ENCODE data around the gene PRKAG2.

PRKAG2 gene

DNA sequence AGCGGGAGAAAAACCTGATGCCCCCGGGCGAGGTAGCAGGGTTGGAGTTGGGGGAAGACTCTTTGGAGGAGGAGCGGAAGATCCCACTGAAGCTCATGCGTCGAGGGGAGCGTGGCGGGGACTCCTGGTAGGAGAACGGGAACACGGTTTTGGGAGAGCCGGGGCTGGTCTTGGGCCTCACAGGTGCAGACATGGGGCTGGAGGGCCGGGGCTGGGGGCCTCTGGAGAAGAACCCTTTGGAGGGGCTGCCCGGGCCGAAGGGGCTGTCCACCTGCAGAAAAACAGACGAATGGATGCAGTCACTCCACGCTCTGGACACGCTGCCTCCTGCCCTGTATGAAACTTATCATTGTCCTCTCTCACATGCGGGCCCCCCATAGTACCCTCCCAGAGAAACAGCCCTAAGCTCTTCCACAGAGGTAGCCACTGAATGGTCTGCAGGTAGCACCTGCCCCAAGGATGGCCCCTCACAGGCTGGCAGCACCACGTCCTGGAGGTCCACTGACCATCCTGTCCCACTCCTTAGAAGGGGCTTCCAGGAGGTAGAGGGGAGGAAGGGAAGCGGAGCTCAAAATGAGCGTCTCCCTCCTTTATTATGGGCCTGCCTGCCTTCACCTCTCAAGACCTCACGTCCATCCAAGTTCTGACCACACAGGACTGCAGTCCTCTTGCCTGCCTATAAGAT is 95.6 kb downstream of the PRKAG2 start:
- DNase-seq: no peak

DNA sequence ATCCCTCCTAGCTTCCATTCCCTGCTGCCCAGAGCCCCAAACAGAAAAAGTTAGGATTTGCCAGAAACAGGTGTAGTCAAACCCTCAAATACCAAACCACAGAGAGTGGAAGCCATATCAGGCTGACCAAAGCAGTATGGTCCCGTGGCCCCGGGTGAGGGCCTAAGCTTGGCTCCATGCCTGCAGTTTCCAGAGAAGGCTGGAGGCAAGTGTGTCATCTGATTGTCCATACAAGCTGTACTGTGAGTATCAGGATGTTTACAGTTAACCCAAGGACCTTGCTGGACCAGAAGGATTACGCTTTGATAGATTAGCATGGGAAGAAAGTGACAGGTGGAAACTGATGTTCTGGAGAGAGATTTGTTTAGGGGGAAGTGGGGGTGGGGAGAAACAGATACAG is 96.3 kb downstream of the PRKAG2 start:
- DNase-seq: no peak

DNA sequence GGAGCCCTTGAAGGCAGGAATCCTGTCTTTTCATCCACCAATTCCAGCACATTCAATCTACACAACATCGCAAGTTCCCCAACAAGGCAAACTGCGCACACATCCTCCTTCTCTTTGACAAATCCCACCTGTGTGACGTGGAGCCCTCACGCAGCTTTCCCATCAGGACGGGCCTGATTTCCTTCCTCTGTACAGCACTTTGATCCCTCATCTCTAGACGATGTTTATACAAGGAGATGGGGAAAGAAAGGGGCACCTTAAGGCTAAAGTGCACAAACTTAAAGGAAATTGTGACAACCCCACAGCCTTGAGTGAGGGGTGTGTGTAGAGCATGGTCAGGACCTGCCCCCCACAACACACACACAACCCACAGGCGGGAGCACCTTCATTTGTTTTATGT is 97.2 kb downstream of the PRKAG2 start:
- no peak for DNase-seq

DNA sequence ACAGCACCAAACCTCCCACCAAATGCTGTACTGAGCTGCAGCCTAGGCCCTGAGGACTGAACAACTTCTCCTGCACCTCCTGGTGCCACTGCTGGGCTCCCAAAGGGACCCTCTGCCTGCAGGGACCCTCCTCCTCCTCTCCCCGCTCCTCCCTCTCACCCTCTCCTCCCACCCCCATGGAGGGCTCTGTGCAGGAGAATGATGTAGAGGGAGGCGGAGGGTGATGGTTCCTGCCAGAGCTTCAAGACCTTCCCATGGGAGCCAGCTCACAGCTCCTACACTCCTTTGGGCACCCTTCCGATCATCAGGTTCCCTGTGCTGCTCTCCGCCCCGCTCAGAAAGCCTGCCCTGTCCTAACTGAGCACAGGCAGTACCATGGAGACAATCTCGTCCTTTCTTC is 97.7 kb downstream of the PRKAG2 start:
- no peak for DNase-seq

DNA sequence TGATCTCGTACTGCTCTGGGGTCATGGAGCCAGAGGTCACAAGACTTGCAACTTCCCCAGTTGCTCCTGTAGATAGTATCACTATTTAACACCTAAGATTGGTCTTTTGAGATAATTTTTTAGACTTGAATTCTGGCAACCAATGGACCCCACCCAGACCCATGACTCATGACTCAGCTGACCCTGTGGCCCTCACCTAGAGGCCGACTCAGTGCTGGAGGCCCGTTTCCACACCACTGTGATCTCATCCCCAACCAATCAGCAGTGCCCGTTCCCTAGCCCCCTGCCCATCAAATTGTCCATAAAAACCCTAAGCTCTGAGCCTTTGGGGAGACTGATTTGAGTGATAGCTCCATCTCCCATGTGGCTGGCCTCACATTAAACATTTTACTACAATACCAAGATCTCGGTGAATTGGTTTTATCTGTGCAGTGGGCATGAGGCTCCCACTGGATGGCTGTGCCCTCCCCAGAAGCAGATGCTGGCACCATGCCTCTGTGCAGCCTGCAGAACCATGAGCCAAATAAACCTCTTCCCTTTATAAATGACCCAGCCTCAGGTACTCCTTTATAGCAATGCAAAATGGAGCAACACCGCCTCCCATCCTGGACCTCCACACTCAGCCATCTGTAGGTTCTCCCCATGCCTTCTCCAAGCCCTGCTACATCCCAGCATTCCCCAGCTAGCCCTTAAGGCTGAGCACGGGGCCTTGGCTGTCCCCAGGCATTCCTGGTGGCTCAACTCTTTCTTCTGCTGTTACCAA is 98.8 kb downstream of the PRKAG2 start:
- no peak for DNase-seq

DNA sequence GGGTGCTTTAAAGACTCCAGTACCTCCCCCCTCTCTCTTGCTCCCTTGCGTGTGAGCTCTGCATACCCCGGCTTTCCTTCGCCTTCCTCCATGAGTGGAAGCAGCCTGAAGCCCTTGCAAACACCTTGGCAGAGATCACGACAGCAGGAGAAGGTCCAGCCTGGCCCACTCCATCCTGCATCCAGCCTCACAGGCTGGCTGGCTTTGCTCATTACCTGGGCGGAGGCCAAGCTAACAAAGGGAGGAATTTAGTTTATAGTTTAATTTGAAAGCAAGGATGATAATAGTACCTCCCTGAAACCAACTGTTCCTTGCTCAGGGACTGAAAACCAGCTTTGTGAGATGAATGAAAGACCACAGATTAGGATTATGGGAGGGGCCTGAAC is 99.4 kb downstream of the PRKAG2 start:
- no peak for DNase-seq

DNA sequence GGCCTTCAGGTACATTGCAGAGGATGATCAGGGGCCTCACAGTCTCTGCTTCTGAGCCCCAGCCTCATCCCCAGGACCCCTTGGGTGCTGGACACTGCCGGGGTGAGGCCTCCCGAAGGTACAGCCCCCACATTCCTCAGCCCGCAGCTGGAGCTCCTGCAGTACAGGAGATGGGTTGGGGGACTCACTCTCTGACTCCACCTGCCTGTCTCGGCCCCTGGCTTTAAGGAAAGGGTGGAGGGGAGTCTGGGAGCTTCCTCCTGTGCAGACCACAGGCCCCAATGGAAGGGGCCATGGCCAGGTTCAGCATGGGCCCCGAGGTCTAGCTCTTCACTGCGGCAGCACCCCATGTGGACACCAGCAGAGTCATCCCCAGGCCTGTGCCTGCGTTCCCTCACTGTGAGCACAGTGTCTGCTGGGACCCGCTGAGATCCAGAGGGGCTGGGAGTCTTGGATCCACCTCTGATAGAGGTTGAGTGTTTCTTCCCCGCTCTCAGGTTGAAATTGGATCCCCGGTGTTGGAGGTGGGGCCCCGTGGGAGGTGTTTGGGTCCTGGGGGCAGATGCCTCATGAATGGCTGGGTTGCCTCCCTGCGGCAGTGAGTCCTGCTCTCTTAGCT is 99.9 kb downstream of the PRKAG2 start:
- DNase-seq: no peak

DNA sequence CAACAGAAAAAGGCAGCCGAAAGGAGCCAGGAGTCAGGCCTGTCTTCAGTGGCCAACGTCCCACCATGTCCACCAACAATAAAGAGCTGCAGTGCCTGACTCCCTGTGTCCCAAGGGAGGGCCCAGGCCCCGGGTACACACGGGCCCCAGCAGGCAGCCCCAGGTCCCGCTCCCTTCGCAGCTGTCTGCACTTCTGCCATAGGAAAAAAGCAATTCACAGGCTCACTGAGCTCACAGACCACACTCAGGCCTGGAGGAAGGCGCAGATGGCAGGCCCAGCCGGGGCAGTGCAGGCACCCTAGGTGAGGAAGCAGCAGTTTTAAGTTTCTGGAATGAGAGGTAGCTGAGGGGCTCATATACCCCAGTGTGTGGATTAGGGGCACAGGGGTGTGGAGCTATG is 100.5 kb downstream of the PRKAG2 start:
- no peak for DNase-seq

DNA sequence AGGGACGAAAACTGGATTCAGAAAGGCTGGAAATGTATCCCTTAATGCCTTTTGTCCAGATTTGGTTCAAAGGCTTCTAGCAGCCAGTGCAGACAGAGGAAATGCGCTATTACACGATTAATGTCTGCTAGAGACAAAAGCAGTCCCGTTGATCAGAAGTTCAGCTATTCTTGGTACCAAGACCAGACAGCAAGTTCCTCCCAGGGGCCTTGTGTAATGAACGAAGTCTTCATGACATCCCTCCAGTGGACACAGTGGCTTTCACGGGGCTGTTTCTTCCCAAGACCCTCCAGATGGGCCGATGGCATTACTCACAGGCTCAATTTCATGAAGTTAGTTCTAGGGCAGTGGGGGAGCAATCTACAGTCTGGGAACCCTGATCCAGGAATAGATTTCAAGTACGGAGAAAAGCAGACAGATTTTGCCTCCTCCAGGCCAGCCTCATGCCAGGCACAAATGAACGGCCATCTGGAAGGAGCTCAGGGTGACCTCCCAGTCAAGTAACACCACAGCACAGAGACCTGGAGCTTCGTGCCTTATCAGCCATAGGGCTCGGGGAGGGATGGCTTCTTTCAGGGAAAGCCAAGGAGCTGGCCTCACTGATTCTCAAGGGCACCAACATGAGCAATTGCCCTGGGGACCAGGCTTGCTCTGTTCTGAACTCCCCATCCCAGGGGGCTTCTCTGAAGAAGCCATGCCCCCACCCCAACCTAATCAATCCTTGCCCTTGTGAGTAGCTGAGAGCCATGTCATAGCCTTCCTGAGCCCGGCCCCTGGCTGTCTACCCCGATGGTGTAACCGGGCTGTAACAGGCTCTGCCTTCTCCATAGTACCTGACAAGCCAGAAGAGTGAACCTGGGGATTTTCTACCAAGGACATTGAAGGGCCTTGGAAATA is 101.1 kb downstream of the PRKAG2 start:
- no peak for DNase-seq

DNA sequence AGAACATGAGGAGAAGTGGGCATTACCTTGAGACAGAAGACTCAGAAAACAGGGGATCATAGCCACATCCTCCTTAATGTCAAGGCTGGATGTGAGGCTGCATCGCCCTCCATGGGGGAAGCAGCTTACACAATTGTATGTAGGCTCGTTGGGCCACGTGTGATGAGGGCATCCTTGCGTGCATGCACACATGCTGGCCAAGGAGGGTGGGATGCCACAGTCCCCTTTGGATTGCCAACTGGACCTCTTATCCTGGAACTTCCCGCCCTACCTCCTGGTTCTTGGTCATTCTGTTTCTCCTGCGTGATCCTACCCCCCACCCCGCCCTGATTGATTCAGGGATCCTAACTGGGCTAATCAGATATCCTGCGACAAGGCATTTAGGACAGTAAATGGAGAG is 102.0 kb downstream of the PRKAG2 start:
- DNase-seq: no peak

DNA sequence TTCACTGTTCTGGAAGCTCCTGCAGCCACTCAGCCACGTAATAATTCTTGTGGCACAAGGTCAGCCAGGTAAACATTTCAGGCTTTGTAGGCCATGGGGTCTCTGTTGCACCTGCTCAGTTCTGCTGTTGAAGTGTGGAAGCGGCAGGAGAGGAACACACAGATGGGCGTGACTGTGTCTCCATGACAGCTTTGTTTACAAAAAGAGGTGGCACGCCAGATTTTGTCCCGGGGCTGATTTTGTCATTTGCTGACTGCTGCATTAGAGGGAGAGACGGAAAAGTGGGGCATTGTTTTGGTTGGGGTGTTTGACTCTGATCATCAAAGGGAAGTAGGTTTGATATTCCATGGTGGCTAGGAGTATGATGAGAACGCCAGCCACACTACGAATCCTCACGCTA is 103.1 kb downstream of the PRKAG2 start:
- DNase-seq: no peak

DNA sequence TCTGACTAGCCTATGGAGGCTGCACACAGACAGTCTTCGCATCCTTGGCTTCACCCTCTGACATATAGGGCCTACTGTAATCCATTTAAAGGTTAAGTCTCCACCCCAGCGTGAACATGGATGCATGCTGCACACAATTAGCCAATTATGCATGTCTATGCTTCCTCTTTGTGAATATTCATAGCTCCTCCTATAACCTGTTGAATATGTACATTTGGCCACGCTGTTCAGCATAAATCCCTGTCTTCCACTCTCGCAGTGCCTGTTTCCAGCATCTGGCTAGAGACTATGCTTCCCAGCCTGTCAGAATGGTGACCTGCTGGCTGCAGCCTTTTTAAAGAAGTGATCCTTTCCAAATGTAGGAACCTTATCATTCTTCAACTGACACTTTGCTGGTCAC is 106.7 kb downstream of the PRKAG2 start:
- no peak for DNase-seq

DNA sequence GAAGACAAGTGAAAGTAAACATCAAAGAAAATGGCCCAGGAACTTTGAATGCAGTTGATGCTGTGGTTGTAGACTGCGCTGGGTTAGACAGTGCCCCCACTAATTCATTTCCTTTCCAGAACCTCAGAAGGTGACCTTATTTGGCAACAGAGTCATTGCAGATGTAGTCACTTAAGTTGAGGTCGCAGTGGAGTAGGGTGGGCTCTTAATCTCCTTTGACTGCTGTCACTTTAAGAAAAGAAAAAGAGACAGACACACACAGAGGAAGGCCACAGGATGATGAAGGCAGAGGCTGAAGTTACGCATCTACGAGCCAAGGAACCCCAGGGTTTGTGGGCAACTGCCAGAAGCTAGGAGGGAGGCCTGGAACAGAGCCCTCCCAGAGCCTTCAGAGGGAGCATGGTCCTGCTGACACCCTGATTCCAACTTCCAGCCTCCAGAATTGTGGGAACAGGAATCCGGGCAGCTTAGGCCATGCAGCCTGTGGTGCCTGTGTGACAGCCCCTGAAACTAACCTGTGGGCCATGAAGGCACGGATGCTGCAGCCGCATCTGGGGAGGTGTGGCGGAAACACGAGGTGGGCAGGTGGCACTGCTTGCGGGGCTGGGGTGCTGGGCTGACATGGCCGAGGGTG is 107.6 kb downstream of the PRKAG2 start:
- DNase-seq: no peak

DNA sequence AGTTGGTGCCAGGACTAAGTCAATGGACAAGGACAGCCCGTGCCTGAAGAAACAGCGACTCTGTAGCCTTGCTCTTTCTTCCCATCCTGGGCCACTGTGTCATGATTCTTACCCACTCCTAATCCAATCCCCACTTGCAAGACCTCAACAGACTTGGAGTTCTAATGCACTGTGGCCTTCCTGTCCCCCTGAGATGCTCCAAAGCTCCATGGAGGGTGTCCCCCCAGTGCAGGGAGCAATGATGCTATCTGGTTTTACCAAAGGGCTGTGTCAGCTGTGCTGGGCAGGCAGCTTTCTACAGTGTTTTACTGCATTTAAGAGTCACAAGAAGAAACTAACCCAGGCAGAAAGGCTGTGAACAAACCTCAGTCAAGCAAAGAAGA is 108.1 kb downstream of the PRKAG2 start:
- DNase-seq: no peak

DNA sequence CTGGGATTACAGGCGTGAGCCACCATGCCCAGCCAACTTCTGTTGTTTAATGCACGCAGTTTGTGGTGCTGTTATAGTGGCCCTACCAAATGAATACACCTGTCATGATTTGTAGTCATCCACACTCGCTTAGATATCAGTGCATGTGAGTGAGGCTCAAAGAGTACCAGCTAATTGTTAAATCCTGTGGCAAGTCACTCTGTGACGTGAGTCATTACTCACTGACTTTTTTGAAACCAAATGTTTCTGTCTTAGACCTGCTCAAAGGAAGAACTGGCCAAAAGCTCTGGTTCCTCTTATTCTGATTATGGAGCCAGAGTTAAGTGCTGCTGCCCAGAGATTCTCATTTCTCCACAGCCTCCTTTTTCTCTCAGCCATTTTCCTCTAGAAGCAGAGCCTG is 109.4 kb downstream of the PRKAG2 start:
- DNase-seq: no peak

DNA sequence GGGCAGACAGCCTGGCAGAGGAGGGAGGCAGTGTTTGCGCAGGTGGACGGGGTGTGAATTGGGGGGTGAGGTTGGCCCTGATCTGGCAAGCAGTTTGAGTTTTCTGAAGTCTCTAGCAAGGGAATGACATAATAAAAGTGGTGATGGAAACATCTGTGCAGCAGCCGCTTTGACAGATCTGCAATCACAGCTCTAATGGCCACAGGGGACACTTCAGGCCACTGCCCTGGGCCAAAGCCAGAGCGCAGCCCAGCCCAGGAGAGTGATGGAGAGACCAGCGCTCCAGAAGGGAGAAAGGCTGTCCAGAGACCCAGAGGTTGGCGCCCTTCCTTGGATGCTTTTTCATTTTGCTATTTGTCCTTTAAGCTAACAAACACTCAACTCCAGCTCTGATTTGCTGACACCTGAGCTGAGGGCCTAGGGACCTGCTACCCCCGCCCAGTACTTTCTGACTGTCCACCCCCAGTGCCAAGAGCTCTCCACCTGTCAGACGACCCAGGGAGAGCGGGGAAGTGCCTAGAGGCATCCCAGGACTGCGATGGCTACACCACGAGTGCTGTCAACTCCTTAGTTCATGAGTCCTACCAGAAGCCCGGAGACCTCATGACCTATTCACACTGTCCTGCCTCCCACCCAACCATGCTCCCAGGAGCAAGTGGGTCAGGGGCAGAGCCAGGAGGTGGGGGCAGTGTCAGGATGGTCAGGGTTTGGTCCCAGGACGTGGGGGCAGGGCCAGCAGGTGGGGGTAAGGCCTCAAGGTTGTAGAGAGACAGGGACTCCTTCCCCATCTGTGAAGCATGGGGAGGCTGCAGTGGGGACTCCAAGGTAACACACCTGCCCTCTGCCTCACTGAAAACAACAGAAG is 112.6 kb downstream of the PRKAG2 start:
- DNase-seq: no peak

DNA sequence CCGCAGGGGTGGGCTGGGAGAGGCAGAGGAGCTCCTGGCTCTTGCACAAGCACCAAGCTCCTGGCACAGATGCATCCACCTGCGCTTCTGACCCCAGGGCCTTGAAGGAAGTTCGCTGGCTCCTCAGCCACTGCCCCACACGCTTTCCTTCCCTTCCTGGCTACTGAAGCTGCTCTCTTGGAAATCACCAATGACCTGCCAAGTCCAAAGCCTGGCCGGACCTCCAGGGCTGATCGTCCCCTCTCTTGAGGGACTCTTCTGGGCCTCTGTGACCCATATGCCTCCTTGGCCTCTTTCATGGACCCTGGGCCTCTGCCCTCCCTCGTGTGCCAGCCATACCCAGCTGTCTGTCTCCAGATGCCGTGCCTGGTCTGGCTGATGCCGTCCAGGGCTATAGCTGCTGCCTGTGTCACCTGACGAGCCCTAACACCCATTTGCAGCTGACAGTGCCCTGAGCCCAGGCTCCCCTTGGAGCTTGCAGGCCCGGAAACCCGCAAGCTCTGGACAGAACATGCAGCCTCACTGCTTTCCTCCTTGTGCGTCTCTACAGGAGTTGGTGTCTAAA is 113.4 kb downstream of the PRKAG2 start:
- DNase-seq: no peak

DNA sequence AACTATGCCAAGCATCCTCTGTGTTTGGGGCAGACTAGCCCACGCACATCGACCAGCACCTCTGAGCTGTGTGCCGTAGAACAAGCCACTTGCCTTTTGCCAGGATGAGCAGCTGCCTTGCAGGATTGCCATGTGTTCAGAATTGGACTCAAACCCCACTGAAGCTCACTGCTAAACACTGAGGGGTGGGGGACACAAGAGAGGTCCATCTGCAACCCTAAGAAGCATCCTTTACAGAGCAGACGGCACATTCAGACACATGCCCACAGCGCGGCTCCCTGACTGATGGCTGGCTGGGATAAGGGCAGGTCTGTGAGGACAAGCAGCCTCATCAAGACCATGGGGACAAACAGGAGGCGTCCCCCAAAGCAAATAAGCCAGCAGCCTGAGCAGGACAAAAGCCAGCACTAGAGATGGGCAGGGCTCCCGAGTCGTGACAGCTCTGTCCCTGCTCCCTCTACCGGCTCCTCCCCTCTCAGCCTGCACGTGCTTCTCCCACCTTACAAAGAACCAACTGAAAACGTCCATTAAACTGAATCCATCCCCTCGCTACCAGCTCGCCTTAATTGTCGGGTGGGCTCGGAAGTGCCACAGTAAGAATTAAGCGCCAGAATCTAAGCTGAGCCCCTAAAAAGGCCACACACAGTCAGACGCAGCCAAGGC is 114.2 kb downstream of the PRKAG2 start:
- no peak for DNase-seq

DNA sequence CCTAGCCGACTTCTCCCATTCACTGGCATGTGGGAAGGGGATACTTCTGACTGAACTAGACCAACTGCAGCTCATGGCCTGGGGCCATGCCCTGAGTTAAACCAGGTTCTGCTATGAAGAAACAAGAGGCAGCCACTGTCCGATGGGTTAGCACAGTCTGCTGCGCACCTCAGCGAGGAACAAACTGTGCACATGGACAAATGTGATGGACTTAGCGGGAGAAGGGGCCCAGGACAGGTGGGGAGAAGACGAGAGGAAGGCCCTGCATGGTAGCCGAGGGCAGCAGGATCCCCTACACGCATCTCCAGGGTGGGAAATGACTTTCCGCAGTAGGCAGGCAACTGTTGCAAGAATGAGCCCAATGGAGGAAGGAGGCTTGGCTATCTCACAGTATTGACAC is 115.0 kb downstream of the PRKAG2 start:
- DNase-seq: no peak

DNA sequence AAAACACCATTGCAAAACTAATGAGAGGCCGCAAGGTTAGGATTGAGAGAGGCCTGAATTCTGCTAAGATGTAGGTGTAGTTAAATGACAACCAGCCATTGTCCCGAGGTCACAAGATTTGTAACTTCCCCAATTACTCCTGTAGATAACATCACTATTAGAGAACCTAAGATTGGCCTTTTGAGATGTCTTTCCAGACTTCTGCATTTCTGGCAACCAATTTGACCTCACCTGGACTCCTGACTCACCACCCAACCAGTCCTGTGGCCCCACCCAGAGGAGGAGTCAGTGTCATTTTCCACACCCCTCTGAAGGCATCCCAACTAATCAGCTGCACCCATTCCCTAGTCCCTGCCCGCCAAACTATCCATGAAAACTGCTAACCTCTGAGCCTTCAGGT is 115.7 kb downstream of the PRKAG2 start:
- DNase-seq: no peak

DNA sequence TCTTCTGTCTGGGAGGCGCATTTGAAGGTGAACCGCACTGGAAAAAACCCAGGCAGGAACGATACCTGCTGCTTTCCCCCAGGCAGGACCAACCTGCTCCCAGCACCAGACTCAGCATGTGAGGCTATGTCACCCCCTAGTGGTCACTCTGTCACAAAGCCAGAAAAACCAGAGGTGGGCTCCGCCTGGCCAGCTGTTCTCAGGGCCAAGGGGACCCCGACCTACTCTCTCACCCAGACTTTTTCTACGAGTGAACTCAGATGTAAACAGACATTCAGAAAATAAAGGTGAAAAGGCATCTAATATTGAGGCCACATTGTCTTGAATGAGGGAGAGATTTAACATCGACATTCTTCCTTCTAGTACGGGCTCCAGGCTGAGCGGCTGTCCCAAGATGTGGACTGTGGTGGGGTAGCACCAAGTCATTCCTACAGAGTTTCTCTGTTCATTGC is 117.3 kb downstream of the PRKAG2 start:
- no peak for DNase-seq

Measured in KG1 (cell line).